Stimulated activated CD8-positive, alpha-beta memory T cell treated with anti-CD3 and anti-CD28 coated beads, Interleukin-7, amount 100 ng/mL, for 1 hour (primary cell): ENCODE data around the gene SMARCC1.
A peak's percentile ranks its signal among the peaks of the same experiment; 100 is the strongest.
"Not testable (repeated sequence)": the region's sequence is repeated elsewhere in the genome, so short reads cannot be mapped to it uniquely, and the experiment has no call there.

Source experiments
- DNase-seq, 2 donors: peaks; one replicate each; pipeline ENCODE4 v3.0.0-alpha.2; 2020; ENCODE audit warnings: low read depth in 2 of 2

The SMARCC1 gene

GRCh38 chr3:47781685-47782445, at the start of gene SMARCC1:
Gene SMARCC1, minus strand, starts transcription at chr3:47781893. Its CDS starts 96 bp downstream, at chr3:47781797.
- peak; percentile 94 for DNase-seq

GRCh38 chr3:47829482-47829881, 47.8 kb upstream of the SMARCC1 start:
- DNase-seq, result not testable (repeated sequence)

- no peak for DNase-seq
Measured at GRCh38 chr3:47825590-47825989, 43.9 kb upstream of the SMARCC1 start.

GRCh38 chr3:47824541-47825473, 43.1 kb upstream of the SMARCC1 start:
- DNase-seq, result peak; percentile 56 to 58

- DNase-seq, result no peak
Measured at GRCh38 chr3:47817609-47818008, 35.9 kb upstream of the SMARCC1 start.

- DNase-seq, result no peak
Measured at GRCh38 chr3:47813551-47814177, 32.0 kb upstream of the SMARCC1 start.

- DNase-seq, result no peak
Measured at GRCh38 chr3:47804577-47804976, 22.9 kb upstream of the SMARCC1 start.

GRCh38 chr3:47803480-47804025, 21.9 kb upstream of the SMARCC1 start:
- DNase-seq, result no peak

- DNase-seq, result peak; percentile 63 to 71
Measured at GRCh38 chr3:47802734-47803479, 21.2 kb upstream of the SMARCC1 start, which contains the start of gene DHX30. Gene DHX30, plus strand, starts transcription at chr3:47803138. Its CDS starts 7,546 bp downstream, at chr3:47810684.

- no peak for DNase-seq
Measured at GRCh38 chr3:47799733-47800132, 18.0 kb upstream of the SMARCC1 start.

GRCh38 chr3:47794544-47794943, 12.9 kb upstream of the SMARCC1 start:
- no peak for DNase-seq

GRCh38 chr3:47792699-47793098, 11.0 kb upstream of the SMARCC1 start:
- DNase-seq, result no peak

GRCh38 chr3:47791193-47791855, 9.6 kb upstream of the SMARCC1 start:
- no peak for DNase-seq

- DNase-seq, result no peak
Measured at GRCh38 chr3:47783673-47784072, 2.0 kb upstream of the SMARCC1 start.

- DNase-seq, result no peak
Measured at GRCh38 chr3:47782446-47783308, 984 bp upstream of the SMARCC1 start.

GRCh38 chr3:47780741-47781684, 680 bp downstream of the SMARCC1 start:
- peak; percentile 24 to 38 for DNase-seq

- no peak for DNase-seq
Measured at GRCh38 chr3:47778746-47779145, 2.9 kb downstream of the SMARCC1 start.

- DNase-seq, result no peak
Measured at GRCh38 chr3:47772788-47773187, 8.9 kb downstream of the SMARCC1 start.
